Motor neuron (in vitro differentiated cells): Measurements from ENCODE around the gene PRDM7. TPM values are rescaled to one million over a fixed set of nuclear protein-coding genes. Genes with fewer than 3 reads are reported as not detected.
A peak's percentile ranks its signal among the peaks of the same experiment; 100 is the strongest.
"Not testable (repeated sequence)": the region's sequence is repeated elsewhere in the genome, so short reads cannot be mapped to it uniquely, and the experiment has no call there.

Source experiments
- ATAC-seq, 8 experiments: fragments of 200-7000 bp; cut with Tn5 transposase; replicated peaks in 6 of 8; 2 replicates each; pipeline ENCODE4 v1.8.0; 2021; ENCODE audit warnings: mild to moderate bottlenecking in 8 of 8, moderate library complexity in 8 of 8
- H3K27ac ChIP-seq, 2 donors: fragments of 250-450 bp; sonication (Bioruptor Pico); 2 replicates each; pipeline ENCODE4 v1.9.0; 2021; ENCODE audit warnings: antibody characterized with exemption in 2 of 2, mild to moderate bottlenecking in 2 of 2, moderate library complexity in 1 of 2
- H3K4me1 ChIP-seq, 2 donors: fragments of 250-450 bp; sonication (Bioruptor Pico); replicated peaks in 1 of 2; 2 replicates each; pipeline ENCODE4 v1.6.1; 2021; ENCODE audit warnings: antibody characterized with exemption in 2 of 2, mild to moderate bottlenecking in 2 of 2, moderate library complexity in 1 of 2
- H3K4me3 ChIP-seq, 5 donors: fragments of 250-450 bp; sonication (Bioruptor Pico); 2 replicates each; pipeline ENCODE4 v1.9.0; 2021; ENCODE audit warnings: antibody characterized with exemption in 5 of 5, mild to moderate bottlenecking in 5 of 5, moderate library complexity in 4 of 5
- WGBS, 10 experiments: fragments of 450-650 bp; shearing (Covaris generic); methylation state at CpG; one replicate each; pipeline ENCODE4 v1.0.0; 2022; 5-methylcytosine and 5-hydroxymethylcytosine counted together
- in situ Hi-C, 9 experiments: fragments of 400-800 bp; cut with MboI; loops; one replicate each; pipeline ENCODE4 v1.15.0; 2021; ENCODE audit warnings: low sequenced_read_pairs in 9 of 9, low pct_unique_long_range_greater_than_20kb in 2 of 9; ENCODE audit not compliant: unreplicated experiment in 9 of 9
- total RNA-seq, 8 experiments: library from RNA; unstranded; fragments of 300-600 nt; gene quantifications; 2 replicates each; pipeline versions ENCODE4 v1.2.3 to v1.2.4, GENCODE V29; 2022

The PRDM7 gene
- total RNA-seq, 8 experiments from 2014 or later = 0.14 to 0.47 (median 0.26) TPM; not detected in 4

DNA sequence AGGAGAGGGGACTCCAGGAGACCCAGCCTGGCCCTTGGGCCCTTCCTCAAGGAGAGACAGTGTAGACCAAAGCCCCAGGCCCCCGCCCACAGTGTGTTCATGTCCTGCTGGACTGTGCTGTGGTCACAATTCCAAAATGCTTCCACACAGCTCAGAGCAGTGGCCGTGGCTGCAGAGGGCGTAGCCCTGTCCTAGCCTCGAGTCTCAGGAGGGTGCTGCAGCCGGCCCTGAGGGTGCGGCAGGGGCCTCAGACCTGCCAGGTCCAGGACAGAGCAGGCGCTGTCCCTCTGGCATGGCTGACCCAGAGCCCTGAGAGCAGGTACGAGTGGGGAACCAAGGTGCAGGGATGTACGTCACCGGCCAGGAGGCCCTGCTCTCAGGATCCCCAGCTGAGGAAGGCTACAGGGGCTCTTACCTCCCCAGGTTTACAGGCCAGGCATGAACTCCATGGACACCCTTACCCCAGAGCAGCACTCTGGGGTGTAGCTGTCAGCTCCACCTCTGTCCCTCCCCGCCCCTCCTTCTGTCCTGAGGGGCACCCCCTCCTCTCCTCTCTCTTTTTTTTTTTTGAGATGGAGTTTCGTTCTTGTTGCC is 65.1 kb downstream of the PRDM7 start:
- WGBS, 10 experiments = 63 to 100% (median 85%) methylated on average over 1 to 7 of the region's 12 CpGs; no CpG with 5 or more reads in 7 of the 10 experiments
- in situ Hi-C loops = no loop called here
- no peak overlapping the region for H3K4me3 ChIP-seq
- H3K27ac ChIP-seq = no peak overlapping the region
- H3K4me1 ChIP-seq = no peaks in the 10 kb centered on the region
- ATAC-seq = peak in 4 of 8 experiments; percentile 15 to 53 (median 36)

GRCh38 chr16:90011508-90011819 is 65.7 kb downstream of the PRDM7 start:
- 40% methylated on average over 2 of the region's 11 CpGs; no CpG with 5 or more reads in 9 of the 10 experiments for WGBS, 10 experiments
- no peak overlapping the region for H3K4me3 ChIP-seq

GRCh38 chr16:90010676-90011507 is 66.2 kb downstream of the PRDM7 start:
- Histone ChIP-seq H3K27ac (no peak overlapping the region), H3K4me1 (no peaks in the 10 kb centered on the region), H3K4me3 (no peak overlapping the region)
- 81% methylated on average over 5 of the region's 22 CpGs; no CpG with 5 or more reads in 9 of the 10 experiments for WGBS, 10 experiments
- peak in 2 of 8 experiments; percentile 6 to 18 for ATAC-seq
- in situ Hi-C loops = no loop called here

More at GRCh38 chr16:90011508-90011819, 65.7 kb downstream of the PRDM7 start:
- H3K27ac ChIP-seq = no peak overlapping the region
- H3K4me1 ChIP-seq = no peaks in the 10 kb centered on the region
- in situ Hi-C loops = no loop called here
- ATAC-seq = peak in 2 of 8 experiments; percentile 16 to 18

DNA sequence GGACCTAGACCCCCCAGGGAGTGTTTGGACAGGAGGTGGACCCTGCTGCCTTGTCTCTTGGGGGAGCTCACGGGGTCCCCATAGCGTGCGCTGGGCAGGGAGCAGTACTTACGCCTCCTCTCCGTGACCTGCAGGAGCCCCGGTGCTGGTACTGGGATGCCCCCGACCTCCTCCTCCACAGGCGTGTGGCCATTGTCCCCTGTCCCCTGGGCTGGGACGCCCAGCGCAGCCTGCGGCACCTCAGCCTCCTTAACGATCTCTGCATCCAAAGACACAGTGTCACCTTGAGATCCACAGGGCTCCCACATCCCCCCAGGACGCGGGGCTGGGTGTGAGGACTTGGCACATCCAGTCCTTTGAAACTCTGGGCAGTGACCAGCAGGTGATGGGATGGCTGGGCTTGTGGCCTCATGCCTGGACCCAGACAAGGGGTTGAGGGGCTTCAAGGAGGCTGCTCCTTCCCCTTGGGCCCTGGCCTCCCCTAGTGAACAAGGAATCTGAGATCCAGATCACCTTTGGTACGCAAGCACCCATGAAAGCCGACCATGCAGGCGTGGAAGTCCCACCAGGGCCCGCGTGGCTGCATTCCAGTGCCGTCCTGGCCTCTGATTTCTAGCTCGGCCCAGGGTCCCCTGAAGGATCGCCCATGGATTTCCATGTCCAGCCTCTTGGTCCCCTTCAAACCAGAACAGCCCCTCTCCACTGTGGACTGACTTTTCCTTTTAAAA is 67.8 kb downstream of the PRDM7 start:
- Histone ChIP-seq H3K4me3 (no peak overlapping the region), H3K27ac (no peak overlapping the region), H3K4me1 (no peaks in the 10 kb centered on the region)
- WGBS, 10 experiments = 70 to 100% (median 89%) methylated on average over 1 to 6 of the region's 22 CpGs; no CpG with 5 or more reads in 6 of the 10 experiments
- in situ Hi-C loops = no loop called here
- ATAC-seq = peak in 1 of 8 experiments; percentile 5

DNA sequence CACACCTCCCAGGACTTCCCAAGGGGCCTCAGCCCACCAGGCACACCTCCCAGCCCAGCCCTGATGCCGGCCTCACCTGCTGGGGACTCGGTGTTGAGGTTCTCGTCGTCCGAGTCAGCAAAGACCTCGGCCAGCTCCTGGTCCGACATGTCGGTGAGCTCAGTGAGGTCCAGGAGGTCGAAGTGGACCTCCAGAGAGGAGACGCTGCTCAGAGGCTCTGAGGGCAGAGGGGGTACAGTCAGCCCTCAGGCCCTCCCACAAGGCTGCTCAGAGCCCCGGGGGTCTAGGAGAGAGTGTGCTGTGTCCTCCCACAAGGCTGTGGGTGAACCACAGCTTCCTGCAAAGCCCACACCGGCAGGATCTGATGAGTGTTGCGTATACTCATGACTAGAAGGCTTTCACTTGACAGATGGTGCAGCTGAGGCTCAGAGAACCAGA is 68.4 kb downstream of the PRDM7 start:
- Histone ChIP-seq H3K4me3 (no peak overlapping the region), H3K4me1 (no peaks in the 10 kb centered on the region), H3K27ac (no peak overlapping the region)
- WGBS, 10 experiments = 80% methylated on average over 2 of the region's 13 CpGs; no CpG with 5 or more reads in 9 of the 10 experiments
- in situ Hi-C loops = no loop called here
- ATAC-seq = peak in 1 of 8 experiments; percentile 5

GRCh38 chr16:90007635-90008234 is 69.4 kb downstream of the PRDM7 start:
- H3K4me3 ChIP-seq, H3K27ac ChIP-seq, ATAC-seq, H3K4me1 ChIP-seq, in situ Hi-C loops: not testable (repeated sequence)
- WGBS, 10 experiments = 20 to 100% (median 90%) methylated on average over 1 to 4 of the region's 13 CpGs; no CpG with 5 or more reads in 5 of the 10 experiments

DNA sequence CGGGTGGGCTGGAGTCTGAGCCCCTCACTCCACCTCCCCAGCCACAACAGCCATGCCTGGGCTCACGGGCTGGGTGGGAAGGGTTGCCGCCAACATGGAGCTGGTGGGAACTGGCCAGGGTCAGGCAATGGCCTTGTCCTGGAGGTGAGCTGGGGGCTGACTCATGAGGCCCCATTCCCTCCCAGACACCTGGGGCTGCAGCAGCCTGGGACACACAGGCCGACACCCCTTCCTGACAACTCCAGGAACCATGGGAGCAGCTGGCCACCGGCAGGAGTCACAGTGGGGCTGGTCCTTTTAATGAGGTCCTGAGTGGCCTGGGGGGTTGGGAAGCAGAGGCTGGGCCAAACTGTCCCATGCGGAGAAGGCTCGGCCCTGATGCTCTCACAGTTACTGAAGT is 70.1 kb downstream of the PRDM7 start:
- Histone ChIP-seq H3K27ac (no peak overlapping the region), H3K4me3 (no peak overlapping the region), H3K4me1 (no peaks in the 10 kb centered on the region)
- in situ Hi-C loops = no loop called here
- WGBS, 10 experiments = 73 to 85% methylated on average over 2 to 3 of the region's 7 CpGs; no CpG with 5 or more reads in 8 of the 10 experiments
- peak in 4 of 8 experiments; percentile 4 to 26 (median 5) for ATAC-seq

Other genes starting within 250 kb of the PRDM7 start
- gene SPIRE2, start 248.9 kb downstream of the PRDM7 start, total RNA-seq = 10 to 100 TPM in 6 of 8 experiments, 1 to 10 TPM in 2; 3.7 to 21.5 (median 14.0) TPM
- 100 to 1,000 TPM in 7 of 8 experiments, 10 to 100 TPM in 1; 94.7 to 213 (median 143) TPM for gene TCF25, start 203.7 kb downstream of the PRDM7 start, total RNA-seq
- gene MC1R, start 158.5 kb downstream of the PRDM7 start, total RNA-seq = 1 to 10 TPM; 2.8 to 8.4 (median 5.1) TPM
- 1,000 to 10,000 TPM in 1 of 8 experiments, 100 to 1,000 TPM in 5, 10 to 100 TPM in 2; 34.7 to 2,215 (median 670) TPM for gene TUBB3, start 154.0 kb downstream of the PRDM7 start, total RNA-seq
- gene DEF8, start 128.6 kb downstream of the PRDM7 start, total RNA-seq = 10 to 100 TPM; 30.4 to 65.0 (median 55.0) TPM
- gene DBNDD1, start 57.9 kb downstream of the PRDM7 start, total RNA-seq = 10 to 100 TPM in 5 of 8 experiments, 1 to 10 TPM in 2, under 1 TPM in 1; 0.56 to 26.3 (median 14.2) TPM